Measurements from ENCODE around the gene FUT6.

The FUT6 gene

GRCh38 chr19:5804516-5805461, 34.7 kb downstream of the FUT6 start, which contains the start of gene NRTN:
Gene NRTN, plus strand, starts transcription at chr19:5805067. Its CDS starts 19,099 bp downstream, at chr19:5824166.
- no peak for FAIRE-seq

GRCh38 chr19:5803752-5804515, 35.6 kb downstream of the FUT6 start:
- FAIRE-seq, result no peak

GRCh38 chr19:5803441-5803751, 36.1 kb downstream of the FUT6 start:
- no peak for FAIRE-seq

- no peak for FAIRE-seq
Observed at GRCh38 chr19:5801796-5802619, 37.5 kb downstream of the FUT6 start.

- no peak for FAIRE-seq
Observed at GRCh38 chr19:5800361-5801270, 38.9 kb downstream of the FUT6 start.

- no peak for FAIRE-seq
Observed at GRCh38 chr19:5799247-5800241, 40.0 kb downstream of the FUT6 start.

- no peak for FAIRE-seq
Observed at GRCh38 chr19:5798244-5798643, 41.3 kb downstream of the FUT6 start.

- no peak for FAIRE-seq
Observed at GRCh38 chr19:5795382-5795919, 44.1 kb downstream of the FUT6 start.

- no peak for FAIRE-seq
Observed at GRCh38 chr19:5793188-5793587, 46.3 kb downstream of the FUT6 start.

- no peak for FAIRE-seq
Observed at GRCh38 chr19:5792224-5792623, 47.3 kb downstream of the FUT6 start.

GRCh38 chr19:5790559-5791520, 48.7 kb downstream of the FUT6 start, which contains the start of gene DUS3L:
Gene DUS3L, minus strand, starts transcription at chr19:5791163. Its CDS starts 22 bp downstream, at chr19:5791141.
- peak; percentile 73 for FAIRE-seq

- FAIRE-seq, result no peak
Observed at GRCh38 chr19:5789886-5790558, 49.5 kb downstream of the FUT6 start.

GRCh38 chr19:5789351-5789761, 50.1 kb downstream of the FUT6 start:
- no peak for FAIRE-seq

- FAIRE-seq, result no peak
Observed at GRCh38 chr19:5788422-5788821, 51.1 kb downstream of the FUT6 start.

- no peak for FAIRE-seq
Observed at GRCh38 chr19:5787409-5788182, 51.9 kb downstream of the FUT6 start.

- no peak for FAIRE-seq
Observed at GRCh38 chr19:5786593-5787408, 52.7 kb downstream of the FUT6 start.

- FAIRE-seq, result no peak
Observed at GRCh38 chr19:5785423-5785822, 54.1 kb downstream of the FUT6 start.

Data from colon (tissue), 2 donors.